HT-29 (cell line): ENCODE measurements around the gene MGST1. TPM values are rescaled to one million over a fixed set of nuclear protein-coding genes. Genes with fewer than 3 reads are reported as not detected.

Source experiments
- total RNA-seq: library from RNA; depleted of rRNA; stranded (reverse); fragments of >200 nt; shearing (Covaris generic); gene quantifications from 2 replicates; pipeline ENCODE4 v1.2.3, GENCODE V29; 2014; rRNA removed

The MGST1 gene
- total RNA-seq, 1 experiment from 2014 or later, result 49.4 TPM

Other genes starting within 250 kb of the MGST1 start
- gene SLC15A5, start 70.0 kb upstream of the MGST1 start, total RNA-seq, result not detected in 2 replicates